Upper lobe of left lung (tissue), 6 donors: ENCODE results near the gene C1orf122. TPM values are rescaled to one million over a fixed set of nuclear protein-coding genes. Genes with fewer than 3 reads are reported as not detected.
A peak's percentile ranks its signal among the peaks of the same experiment; 100 is the strongest.

Source experiments
- ATAC-seq, 2 donors: fragments of 200-7000 bp; cut with Tn5 transposase; one replicate each; pipeline ENCODE4 v1.9.1; 2022; ENCODE audit warnings: mild to moderate bottlenecking in 2 of 2, moderate library complexity in 2 of 2; ENCODE audit not compliant: low FRiP score in 2 of 2
- DNase-seq, 2 donors: peaks; one replicate each; pipeline ENCODE4 v3.0.0-alpha.2; 2019 to 2020
- H3K27ac ChIP-seq, 4 donors: fragments of 200-600 bp; sonication (generic); one replicate each; pipeline ENCODE4 v1.5.1; 2016 to 2019
- H3K27me3 ChIP-seq, 4 donors: fragments of 200-600 bp; sonication (generic); one replicate each; pipeline ENCODE4 v1.5.1; 2017 to 2019
- H3K36me3 ChIP-seq, 4 donors: fragments of 200-600 bp; sonication (generic); one replicate each; pipeline ENCODE4 v1.5.1; 2016 to 2019
- H3K4me1 ChIP-seq, 4 donors: fragments of 200-600 bp; sonication (generic); one replicate each; pipeline ENCODE4 v1.5.1; 2018 to 2019
- H3K4me3 ChIP-seq, 4 donors: fragments of 200-600 bp; sonication (generic); one replicate each; pipeline ENCODE4 v1.5.1; 2017 to 2019; ENCODE audit warnings: mild to moderate bottlenecking in 2 of 4, moderate library complexity in 1 of 4
- H3K9me3 ChIP-seq, 4 donors: fragments of 200-600 bp; sonication (generic); one replicate each; pipeline ENCODE4 v1.5.1; 2018 to 2019
- EP300 ChIP-seq, 4 donors: sonication (generic); formaldehyde crosslinking; IDR thresholded peaks; one replicate each; pipeline ENCODE4 v1.5.1; 2017; ENCODE audit warnings: antibody characterized with exemption in 4 of 4, control low read depth in 2 of 4
- POLR2A ChIP-seq, 4 donors: fragments of 450-650 bp; IDR thresholded peaks; one replicate each; pipeline ENCODE4 v1.5.1; 2016 to 2017; ENCODE audit warnings: antibody characterized with exemption in 4 of 4, mild to moderate bottlenecking in 2 of 4
- POLR2AphosphoS5 ChIP-seq, 2 donors: sonication (generic); formaldehyde crosslinking; IDR thresholded peaks; one replicate each; pipeline ENCODE4 v1.5.1; 2017; ENCODE audit warnings: antibody characterized with exemption in 2 of 2
- WGBS, 2 donors: methylation state at CpG; one replicate each; pipeline ENCODE4 v1.1.5; 2017 to 2018; 5-methylcytosine and 5-hydroxymethylcytosine counted together
- total RNA-seq, 6 donors: library from RNA; depleted of rRNA in 4 of 6; stranded (reverse); fragments of >200 nt in 4 of 6; gene quantifications; one replicate each; pipeline versions ENCODE4 v1.1.0 to v1.2.1, GENCODE V29; 2016 to 2021
- TF ChIP-seq, protein P1 (sequence below), 6 experiments: fragments of 450-650 bp in 4 of 6; fragments of 200-600 bp in 2 of 6; sonication (generic) in 2 of 6; IDR thresholded peaks; one replicate each; pipeline ENCODE4 v1.5.1; 2016 to 2019; ENCODE audit warnings: antibody characterized with exemption in 6 of 6
- donor health status: DM: no; HTN: no; CAD: no; lungs with moderate emphysema.
- donor health status: DM: no; HTN: yes; CAD: no; lungs with severe emphysema.

The C1orf122 gene
- total RNA-seq, 6 donors from 2014 or later: 30.0 to 90.1 (median 39.9) TPM

- Histone ChIP-seq H3K27me3 (peaks cover 0 to 25% (median 12%) of the 10 kb centered on the region in 4 donors), H3K4me3 (no peak overlapping the region), H3K4me1 (peaks cover 0 to 6% (median 0%) of the 10 kb centered on the region in 4 donors), H3K9me3 (no peaks in the 10 kb centered on the region), H3K27ac (no peak overlapping the region), H3K36me3 (no peaks in the 10 kb centered on the region)
- no peak for DNase-seq
- no peak for TF ChIP-seq EP300 (IDR thresholded peaks at IDR 0.05)
- TF ChIP-seq, protein P1, sequence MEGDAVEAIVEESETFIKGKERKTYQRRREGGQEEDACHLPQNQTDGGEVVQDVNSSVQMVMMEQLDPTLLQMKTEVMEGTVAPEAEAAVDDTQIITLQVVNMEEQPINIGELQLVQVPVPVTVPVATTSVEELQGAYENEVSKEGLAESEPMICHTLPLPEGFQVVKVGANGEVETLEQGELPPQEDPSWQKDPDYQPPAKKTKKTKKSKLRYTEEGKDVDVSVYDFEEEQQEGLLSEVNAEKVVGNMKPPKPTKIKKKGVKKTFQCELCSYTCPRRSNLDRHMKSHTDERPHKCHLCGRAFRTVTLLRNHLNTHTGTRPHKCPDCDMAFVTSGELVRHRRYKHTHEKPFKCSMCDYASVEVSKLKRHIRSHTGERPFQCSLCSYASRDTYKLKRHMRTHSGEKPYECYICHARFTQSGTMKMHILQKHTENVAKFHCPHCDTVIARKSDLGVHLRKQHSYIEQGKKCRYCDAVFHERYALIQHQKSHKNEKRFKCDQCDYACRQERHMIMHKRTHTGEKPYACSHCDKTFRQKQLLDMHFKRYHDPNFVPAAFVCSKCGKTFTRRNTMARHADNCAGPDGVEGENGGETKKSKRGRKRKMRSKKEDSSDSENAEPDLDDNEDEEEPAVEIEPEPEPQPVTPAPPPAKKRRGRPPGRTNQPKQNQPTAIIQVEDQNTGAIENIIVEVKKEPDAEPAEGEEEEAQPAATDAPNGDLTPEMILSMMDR (IDR thresholded peaks at IDR 0.05): no peak
- TF ChIP-seq POLR2AphosphoS5 (IDR thresholded peaks at IDR 0.05): no peak
- no peak for TF ChIP-seq POLR2A (IDR thresholded peaks at IDR 0.05)
- no peak for ATAC-seq
- WGBS, 2 donors: 29 to 47% methylated on average over 2 to 25 of the region's 25 CpGs
Observed at GRCh38 chr1:37763791-37764413, 43.7 kb upstream of the C1orf122 start.

DNA sequence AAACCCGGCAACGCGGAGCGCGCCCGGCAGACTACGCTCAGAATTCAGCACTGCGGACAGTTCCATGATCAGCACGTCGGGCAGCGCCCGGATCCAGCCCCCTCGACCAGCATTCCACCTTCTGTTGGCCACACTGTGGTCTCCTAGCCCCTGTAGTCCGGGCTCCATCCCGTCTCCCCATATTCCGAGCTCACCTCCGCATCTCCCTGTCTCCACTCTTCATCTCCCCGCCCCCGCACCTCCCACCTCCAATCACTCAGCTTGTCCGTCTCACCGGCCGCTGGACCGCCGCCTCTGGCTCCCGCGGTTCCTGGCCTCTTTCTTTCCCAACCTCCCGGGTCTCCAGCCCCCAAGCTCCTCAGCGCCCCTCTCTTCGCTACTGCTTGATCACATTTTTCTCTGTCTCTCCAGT lies 43.2 kb upstream of the C1orf122 start:
- DNase-seq (peak in 1 of 2 donors; percentile 77), ATAC-seq (no peak)
- Histone ChIP-seq H3K27ac (no peak overlapping the region), H3K4me1 (peaks cover 0 to 6% (median 0%) of the 10 kb centered on the region in 4 donors), H3K36me3 (no peaks in the 10 kb centered on the region), H3K4me3 (no peak overlapping the region), H3K9me3 (no peaks in the 10 kb centered on the region), H3K27me3 (peaks cover 0 to 25% (median 12%) of the 10 kb centered on the region in 4 donors)
- WGBS, 2 donors: 10 to 13% methylated on average over 20 to 29 of the region's 29 CpGs
- TF ChIP-seq, protein P1 (IDR thresholded peaks at IDR 0.05): no peak
- no peak for TF ChIP-seq POLR2AphosphoS5 (IDR thresholded peaks at IDR 0.05)
- TF ChIP-seq EP300 (IDR thresholded peaks at IDR 0.05): no peak
- TF ChIP-seq POLR2A (IDR thresholded peaks at IDR 0.05): no peak

GRCh38 chr1:37764888-37765441 lies 42.6 kb upstream of the C1orf122 start, which contains the start of gene EPHA10:
TSS of gene EPHA10 (minus strand) at chr1:37765120. CDS start at chr1:37765066, 54 bp downstream.
- ATAC-seq (no peak), DNase-seq (peak in 1 of 2 donors; percentile 70)
- H3K27me3 ChIP-seq: peaks cover 0 to 25% (median 12%) of the 10 kb centered on the region in 4 donors
- no peaks in the 10 kb centered on the region for H3K36me3 ChIP-seq
- H3K4me3 ChIP-seq: no peak within 1 kb of the TSS
- no peak for TF ChIP-seq POLR2AphosphoS5 (IDR thresholded peaks at IDR 0.05)
- no peak for TF ChIP-seq EP300 (IDR thresholded peaks at IDR 0.05)
- no peak for TF ChIP-seq POLR2A (IDR thresholded peaks at IDR 0.05)
- TF ChIP-seq, protein P1 (IDR thresholded peaks at IDR 0.05): no peak
- H3K9me3 ChIP-seq: no peaks in the 10 kb centered on the region
- H3K4me1 ChIP-seq: peaks cover 0 to 6% (median 0%) of the 10 kb centered on the region in 4 donors
- 1 to 6% methylated on average over 15 to 31 of the region's 33 CpGs for WGBS, 2 donors
- no peak within 1 kb of the TSS for H3K27ac ChIP-seq

- H3K27ac ChIP-seq: no peak overlapping the region
- peaks cover 0 to 25% (median 12%) of the 10 kb centered on the region in 4 donors for H3K27me3 ChIP-seq
- no peak for DNase-seq
- no peak for ATAC-seq
- WGBS, 2 donors: 10 to 14% methylated on average over 17 to 27 of the region's 27 CpGs
- TF ChIP-seq POLR2AphosphoS5 (IDR thresholded peaks at IDR 0.05): no peak
- no peak for TF ChIP-seq EP300 (IDR thresholded peaks at IDR 0.05)
- no peak for TF ChIP-seq POLR2A (IDR thresholded peaks at IDR 0.05)
- TF ChIP-seq, protein P1 (IDR thresholded peaks at IDR 0.05): no peak
- peaks cover 0 to 6% (median 0%) of the 10 kb centered on the region in 4 donors for H3K4me1 ChIP-seq
- no peaks in the 10 kb centered on the region for H3K9me3 ChIP-seq
- H3K4me3 ChIP-seq: no peak overlapping the region
- H3K36me3 ChIP-seq: no peaks in the 10 kb centered on the region
Observed at GRCh38 chr1:37765916-37766664, 41.5 kb upstream of the C1orf122 start.
